H9 (cell line): ENCODE measurements around the gene CYP27B1. TPM values are rescaled to one million over a fixed set of nuclear protein-coding genes. Genes with fewer than 3 reads are reported as not detected.

Experiments used
- DNase-seq: peaks from one replicate; pipeline ENCODE4 v3.0.0-alpha.2; 2017
- H2AFZ ChIP-seq: one replicate; pipeline ENCODE4 v1.6.1; 2013; ENCODE audit warnings: mild to moderate bottlenecking, low read length, control low read depth, moderate library complexity
- H2AK5ac ChIP-seq: 2 replicates; pipeline ENCODE4 v1.6.1; 2013; ENCODE audit warnings: low read length, control low read depth, mixed read lengths; ENCODE audit not compliant: insufficient read length
- H2BK120ac ChIP-seq: one replicate; pipeline ENCODE4 v1.6.1; 2013; ENCODE audit warnings: low read depth, mild to moderate bottlenecking, low read length, control low read depth, inconsistent platforms; ENCODE audit not compliant: poor library complexity, severe bottlenecking
- H2BK12ac ChIP-seq: 2 replicates; pipeline ENCODE4 v1.6.1; 2013; ENCODE audit warnings: low read length, control low read depth, mixed read lengths, low read depth; ENCODE audit not compliant: insufficient read length
- H2BK15ac ChIP-seq: 2 replicates; pipeline ENCODE4 v1.6.1; 2013; ENCODE audit warnings: low read depth, low read length, control low read depth
- H2BK20ac ChIP-seq: one replicate; pipeline ENCODE4 v1.6.1; 2013; ENCODE audit warnings: low read depth, mild to moderate bottlenecking, low read length, control low read depth, inconsistent platforms; ENCODE audit not compliant: poor library complexity, severe bottlenecking
- H2BK5ac ChIP-seq: 2 replicates; pipeline ENCODE4 v1.6.1; 2013; ENCODE audit warnings: low read length, control low read depth, mixed read lengths; ENCODE audit not compliant: insufficient read length
- H3K14ac ChIP-seq: 2 replicates; pipeline ENCODE4 v1.6.1; 2013; ENCODE audit warnings: low read length, control low read depth; ENCODE audit not compliant: insufficient read depth
- H3K18ac ChIP-seq: 2 replicates; pipeline ENCODE4 v1.6.1; 2013; ENCODE audit warnings: low read depth, mild to moderate bottlenecking, mixed read lengths, low read length, control low read depth; ENCODE audit not compliant: insufficient read length
- H3K23ac ChIP-seq: 2 replicates; pipeline ENCODE4 v1.6.1; 2013; ENCODE audit warnings: low read length, control low read depth, mixed read lengths, low read depth; ENCODE audit not compliant: insufficient read length
- H3K23me2 ChIP-seq: 2 replicates; pipeline ENCODE4 v1.6.1; 2013; ENCODE audit warnings: low read depth, mild to moderate bottlenecking, mixed read lengths, low read length, control low read depth; ENCODE audit not compliant: insufficient read length, poor library complexity, severe bottlenecking
- H3K27ac ChIP-seq: 2 replicates; pipeline ENCODE4 v1.5.1; 2013; ENCODE audit warnings: low read length, control low read depth, mixed read lengths, low read depth; ENCODE audit not compliant: insufficient read length
- H3K27me3 ChIP-seq: 2 replicates; pipeline ENCODE4 v1.6.1; 2013; ENCODE audit warnings: low read length, control low read depth, inconsistent platforms; ENCODE audit not compliant: insufficient read depth
- H3K4ac ChIP-seq: 2 replicates; pipeline ENCODE4 v1.6.1; 2013; ENCODE audit warnings: low read depth, mild to moderate bottlenecking, control low read depth, inconsistent platforms, low read length, moderate library complexity
- H3K4me1 ChIP-seq: 2 replicates; pipeline ENCODE4 v1.6.1; 2013; ENCODE audit warnings: low read length, control low read depth, inconsistent platforms; ENCODE audit not compliant: insufficient read depth
- H3K4me2 ChIP-seq: 2 replicates; pipeline ENCODE4 v1.6.1; 2013; ENCODE audit warnings: low read length, control low read depth, mixed read lengths; ENCODE audit not compliant: insufficient read length, insufficient read depth
- H3K56ac ChIP-seq: 2 replicates; pipeline ENCODE4 v1.6.1; 2013; ENCODE audit warnings: low read depth, mild to moderate bottlenecking, mixed read lengths, low read length, control low read depth; ENCODE audit not compliant: insufficient read length
- H3K79me1 ChIP-seq: 2 replicates; pipeline ENCODE4 v1.6.1; 2013; ENCODE audit warnings: low read depth, mild to moderate bottlenecking, moderate library complexity, low read length, control low read depth, inconsistent platforms; ENCODE audit not compliant: insufficient read depth, poor library complexity, severe bottlenecking
- H3K79me2 ChIP-seq: 2 replicates; pipeline ENCODE4 v1.6.1; 2013; ENCODE audit warnings: low read length, control low read depth, inconsistent platforms; ENCODE audit not compliant: insufficient read depth
- H3K9ac ChIP-seq: 2 replicates; pipeline ENCODE4 v1.6.1; 2013; ENCODE audit warnings: low read length, control low read depth, mixed read lengths; ENCODE audit not compliant: insufficient read length; ENCODE audit errors: extremely low read depth
- H3K9me3 ChIP-seq: one replicate; pipeline ENCODE4 v1.6.1; 2013; ENCODE audit warnings: low read depth, low read length, inconsistent platforms; ENCODE audit not compliant: control insufficient read depth
- H3T11ph ChIP-seq: one replicate; pipeline ENCODE4 v1.6.1; 2013; ENCODE audit warnings: mild to moderate bottlenecking, low read length, control low read depth, inconsistent platforms
- H4K20me1 ChIP-seq: one replicate; pipeline ENCODE4 v1.6.1; 2013; ENCODE audit not compliant: control insufficient read depth, insufficient read length, insufficient read depth
- H4K5ac ChIP-seq: 2 replicates; pipeline ENCODE4 v1.6.1; 2013; ENCODE audit warnings: low read depth, mild to moderate bottlenecking, mixed read lengths, low read length, control low read depth; ENCODE audit not compliant: insufficient read length
- H4K8ac ChIP-seq: replicated peaks from 2 replicates; pipeline ENCODE4 v1.6.1; 2013; ENCODE audit warnings: low read length, control low read depth, mixed read lengths, low read depth; ENCODE audit not compliant: insufficient read length
- H4K91ac ChIP-seq: 2 replicates; pipeline ENCODE4 v1.6.1; 2013; ENCODE audit warnings: low read depth, mild to moderate bottlenecking, moderate library complexity, mixed read lengths, low read length, control low read depth; ENCODE audit not compliant: insufficient read length
- H3K27ac Mint-ChIP-seq, 3 experiments: 2 replicates in 2 of 3; 3 replicates in 1 of 3; pipeline ENCODE4 v1.8.0; 2020 to 2021; ENCODE audit warnings: mixed read lengths in 3 of 3, mild to moderate bottlenecking in 1 of 3, moderate library complexity in 1 of 3
- H3K27me3 Mint-ChIP-seq: 2 replicates; pipeline ENCODE4 v1.8.0; 2021; ENCODE audit warnings: low read depth, mild to moderate bottlenecking, moderate library complexity, mixed read lengths
- H3K36me3 Mint-ChIP-seq, 3 experiments: 2 replicates in 2 of 3; 3 replicates in 1 of 3; pipeline ENCODE4 v1.8.0; 2020 to 2021; ENCODE audit warnings: low read depth in 3 of 3, mixed read lengths in 3 of 3; ENCODE audit not compliant: insufficient read depth in 1 of 3
- H3K4me1 Mint-ChIP-seq, 2 experiments: 2 replicates each; pipeline ENCODE4 v1.8.0; 2020; ENCODE audit warnings: mixed read lengths in 2 of 2
- H3K4me3 Mint-ChIP-seq, 2 experiments: 2 replicates in 1 of 2; 3 replicates in 1 of 2; pipeline ENCODE4 v1.8.0; 2020 to 2021; ENCODE audit warnings: mild to moderate bottlenecking in 2 of 2, mixed read lengths in 2 of 2, moderate library complexity in 1 of 2
- H3K9me3 Mint-ChIP-seq, 2 experiments: 2 replicates in 1 of 2; 3 replicates in 1 of 2; pipeline ENCODE4 v1.8.0; 2020; ENCODE audit warnings: mild to moderate bottlenecking in 2 of 2, mixed read lengths in 2 of 2, moderate library complexity in 1 of 2
- CTCF ChIP-seq: fragments of 200-600 bp; sonication (generic); conservative IDR thresholded peaks from 3 replicates; pipeline ENCODE4 v1.8.0; 2021; ENCODE audit warnings: antibody characterized with exemption, mild to moderate bottlenecking
- WGBS: extraction: QIAGEN DNeasy Blood & Tissue Kit; methylation state at CpG from one replicate; pipeline ENCODE4 v1.1.7; 2013; ENCODE audit warnings: missing lambda C conversion rate, low lambda C conversion rate, mixed read lengths; ENCODE audit not compliant: insufficient read length; ENCODE audit errors: extremely low coverage; 5-methylcytosine and 5-hydroxymethylcytosine counted together
- total RNA-seq: library from RNA; stranded (reverse); gene quantifications from 2 replicates; pipeline ENCODE4 v1.2.1, GENCODE V29; 2021

The CYP27B1 gene
- total RNA-seq, 1 experiment from 2014 or later = 6.1 TPM

- no CpG with 5 or more reads among the region's 14 CpGs for WGBS
- H3K27me3 Mint-ChIP-seq = no peaks in the 10 kb centered on the region
These were observed 46.5 kb upstream of the CYP27B1 start for GRCh38 chr12:57813111-57813970.

More at GRCh38 chr12:57813111-57813970, 46.5 kb upstream of the CYP27B1 start:
- H3K27ac ChIP-seq = no peak overlapping the region
- H3K14ac ChIP-seq = no peak overlapping the region
- no peak overlapping the region for H3T11ph ChIP-seq
- H3K23me2 ChIP-seq = no peaks in the 10 kb centered on the region
- H2BK5ac ChIP-seq = no peak overlapping the region
- H2BK20ac ChIP-seq = no peak overlapping the region
- no peak overlapping the region for H4K91ac ChIP-seq
- no peak overlapping the region for H2BK15ac ChIP-seq
- H3K4me1 ChIP-seq = no peaks in the 10 kb centered on the region
- no peak overlapping the region for H3K4me3 Mint-ChIP-seq
- H2BK12ac ChIP-seq = no peak overlapping the region
- peaks cover 0 to 3% (median 0%) of the 10 kb centered on the region in 3 experiments; a peak in 2 of 7 replicates for H3K36me3 Mint-ChIP-seq
- H4K5ac ChIP-seq = no peak overlapping the region
- H3K27ac Mint-ChIP-seq = no peak overlapping the region
- no peak overlapping the region for H3K4me2 ChIP-seq
- no peak for DNase-seq
- H3K9me3 Mint-ChIP-seq = no peaks in the 10 kb centered on the region
- no peaks in the 10 kb centered on the region for H3K79me1 ChIP-seq
- no peak overlapping the region for H2AK5ac ChIP-seq
- H3K9ac ChIP-seq = no peak overlapping the region
- H3K56ac ChIP-seq = no peak overlapping the region
- H3K18ac ChIP-seq = no peak overlapping the region
- H3K4me1 Mint-ChIP-seq = peaks cover 6 to 7% of the 10 kb centered on the region in 2 experiments
- no peaks in the 10 kb centered on the region for H4K20me1 ChIP-seq
- H3K4ac ChIP-seq = no peak overlapping the region
- H3K27me3 ChIP-seq = no peaks in the 10 kb centered on the region
- H2AFZ ChIP-seq = no peak overlapping the region
- no peak for TF ChIP-seq CTCF
- H3K9me3 ChIP-seq = no peaks in the 10 kb centered on the region
- no peak overlapping the region for H4K8ac ChIP-seq
- no peak overlapping the region for H3K23ac ChIP-seq
- H2BK120ac ChIP-seq = no peak overlapping the region
- H3K79me2 ChIP-seq = no peaks in the 10 kb centered on the region
